Occipital lobe (tissue), 2 donors: ENCODE measurements around the gene CWC22. TPM values are rescaled to one million over a fixed set of nuclear protein-coding genes. Genes with fewer than 3 reads are reported as not detected.
"Not testable (repeated sequence)": the region's sequence is repeated elsewhere in the genome, so short reads cannot be mapped to it uniquely, and the experiment has no call there.

ENCODE experiments used
- DNase-seq: peaks from one replicate; lab custom pipeline; 2025; lab: John Stamatoyannopoulos, UW
- total RNA-seq: library from RNA; depleted of rRNA; stranded (reverse); fragments of >200 nt; gene quantifications from one replicate; pipeline ENCODE4 v1.2.3, GENCODE V29; 2014

CWC22 gene
- total RNA-seq, 1 donor from 2014 or later: 27.6 TPM

- DNase-seq: no peak
These were observed 54.4 kb downstream of the CWC22 start for GRCh38 chr2:179952658-179953057.

GRCh38 chr2:179951680-179952079 lies 55.4 kb downstream of the CWC22 start:
- DNase-seq: no peak

- DNase-seq: no peak
These were observed 56.7 kb downstream of the CWC22 start for GRCh38 chr2:179950391-179950790.

GRCh38 chr2:179949438-179949837 lies 57.7 kb downstream of the CWC22 start:
- DNase-seq: no peak

- no peak for DNase-seq
These were observed 59.0 kb downstream of the CWC22 start for GRCh38 chr2:179948058-179948457.

- no peak for DNase-seq
These were observed 60.1 kb downstream of the CWC22 start for GRCh38 chr2:179946810-179947615.

- no peak for DNase-seq
These were observed 60.8 kb downstream of the CWC22 start for GRCh38 chr2:179946346-179946745.

- DNase-seq: no peak
These were observed 67.8 kb downstream of the CWC22 start for GRCh38 chr2:179939259-179939658.

GRCh38 chr2:179938026-179938425 lies 69.1 kb downstream of the CWC22 start:
- DNase-seq: no peak

GRCh38 chr2:179936654-179937053 lies 70.4 kb downstream of the CWC22 start:
- no peak for DNase-seq

- DNase-seq: no peak
These were observed 71.0 kb downstream of the CWC22 start for GRCh38 chr2:179936141-179936540.

- DNase-seq: no peak
These were observed 74.3 kb downstream of the CWC22 start for GRCh38 chr2:179932786-179933185.

GRCh38 chr2:179931502-179931901 lies 75.6 kb downstream of the CWC22 start:
- no peak for DNase-seq

- DNase-seq: not testable (repeated sequence)
These were observed 77.1 kb downstream of the CWC22 start for GRCh38 chr2:179929997-179930396.

GRCh38 chr2:179927041-179927440 lies 80.1 kb downstream of the CWC22 start:
- DNase-seq: no peak

- DNase-seq: no peak
These were observed 81.4 kb downstream of the CWC22 start for GRCh38 chr2:179925713-179926112.

- no peak for DNase-seq
These were observed 89.8 kb downstream of the CWC22 start for GRCh38 chr2:179917272-179917671.

- no peak for DNase-seq
These were observed 91.6 kb downstream of the CWC22 start for GRCh38 chr2:179915395-179915992.

- no peak for DNase-seq
These were observed 93.3 kb downstream of the CWC22 start for GRCh38 chr2:179913809-179914208.

- no peak for DNase-seq
These were observed 95.5 kb downstream of the CWC22 start for GRCh38 chr2:179911569-179911968.

- no peak for DNase-seq
These were observed 96.4 kb downstream of the CWC22 start for GRCh38 chr2:179910735-179911113.

- DNase-seq: no peak
These were observed 97.0 kb downstream of the CWC22 start for GRCh38 chr2:179909845-179910734.
